SJCRH30 (cell line): ENCODE results near the gene MICALL1. TPM values are rescaled to one million over a fixed set of nuclear protein-coding genes. Genes with fewer than 3 reads are reported as not detected.

Source experiments
- DNase-seq, 2 experiments: peaks; one replicate each; pipeline ENCODE4 v3.0.0-alpha.2; 2015 to 2020
- H3K27ac ChIP-seq: fragments of 250-450 bp; sonication (Bioruptor Pico); 2 replicates; pipeline ENCODE4 v1.5.1; 2020; ENCODE audit warnings: mild to moderate bottlenecking, moderate library complexity
- H3K27me3 ChIP-seq: fragments of 250-450 bp; sonication (Bioruptor Pico); 2 replicates; pipeline ENCODE4 v1.5.1; 2020; ENCODE audit warnings: mild to moderate bottlenecking, moderate library complexity
- H3K36me3 ChIP-seq: fragments of 250-450 bp; sonication (Bioruptor Pico); 2 replicates; pipeline ENCODE4 v1.5.1; 2020; ENCODE audit warnings: mild to moderate bottlenecking, moderate library complexity
- H3K4me1 ChIP-seq: fragments of 250-450 bp; sonication (Bioruptor Pico); 2 replicates; pipeline ENCODE4 v1.5.1; 2020; ENCODE audit warnings: mild to moderate bottlenecking, moderate library complexity
- H3K4me3 ChIP-seq: fragments of 250-450 bp; sonication (Bioruptor Pico); 2 replicates; pipeline ENCODE4 v1.5.1; 2020; ENCODE audit warnings: mild to moderate bottlenecking, moderate library complexity
- H3K9me3 ChIP-seq: fragments of 250-450 bp; sonication (Bioruptor Pico); replicated peaks from 2 replicates; pipeline ENCODE4 v1.5.1; 2020; ENCODE audit warnings: mild to moderate bottlenecking, moderate library complexity
- total RNA-seq: library from RNA; depleted of rRNA; stranded (reverse); fragments of >200 nt; shearing (Covaris generic); gene quantifications from 2 replicates; pipeline ENCODE4 v1.2.3, GENCODE V29; 2014; rRNA removed

Gene MICALL1
- total RNA-seq, result 16.8 and 18.0 TPM in 2 replicates

- peaks cover 29% of the 10 kb centered on the region for H3K4me1 ChIP-seq
- peak; percentile 70 to 73 for DNase-seq
- no peaks in the 10 kb centered on the region for H3K36me3 ChIP-seq
- peak within 1 kb of the TSS; percentile 68 for H3K4me3 ChIP-seq
- H3K27me3 ChIP-seq, result no peaks in the 10 kb centered on the region
- H3K9me3 ChIP-seq, result no peaks in the 10 kb centered on the region
- H3K27ac ChIP-seq, result peak within 1 kb of the TSS; percentile 92
These were observed at the start of gene MICALL1 for GRCh38 chr22:37905534-37906363. TSS of gene MICALL1 (plus strand) at chr22:37906297. CDS start at chr22:37906423, 126 bp downstream.

- H3K4me3 ChIP-seq, result no peak overlapping the region
- H3K27ac ChIP-seq, result peak overlapping the region; percentile 62
- no peak for DNase-seq
- H3K9me3 ChIP-seq, result no peaks in the 10 kb centered on the region
- H3K36me3 ChIP-seq, result peaks cover 84% of the 10 kb centered on the region
- peaks cover 15% of the 10 kb centered on the region for H3K4me1 ChIP-seq
- H3K27me3 ChIP-seq, result no peaks in the 10 kb centered on the region
These were observed 45.2 kb upstream of the MICALL1 start for GRCh38 chr22:37860796-37861421.

- no peak overlapping the region for H3K4me3 ChIP-seq
- no peak for DNase-seq
- H3K4me1 ChIP-seq, result peaks cover 15% of the 10 kb centered on the region
- 0 out of 2 replicates have a peak overlapping the region, but pooled peaks have one; percentile 2 for H3K27ac ChIP-seq
- H3K9me3 ChIP-seq, result no peaks in the 10 kb centered on the region
- peaks cover 85% of the 10 kb centered on the region for H3K36me3 ChIP-seq
- no peaks in the 10 kb centered on the region for H3K27me3 ChIP-seq
These were observed 43.3 kb upstream of the MICALL1 start for GRCh38 chr22:37862570-37863325.

GRCh38 chr22:37865510-37865909 is 40.6 kb upstream of the MICALL1 start:
- H3K4me3 ChIP-seq, result no peak overlapping the region
- peaks cover 5% of the 10 kb centered on the region; the same call in 1 of the 2 replicates for H3K4me1 ChIP-seq
- H3K27me3 ChIP-seq, result no peaks in the 10 kb centered on the region
- no peak overlapping the region for H3K27ac ChIP-seq
- H3K36me3 ChIP-seq, result peaks cover 80% of the 10 kb centered on the region
- no peak for DNase-seq
- H3K9me3 ChIP-seq, result no peaks in the 10 kb centered on the region

GRCh38 chr22:37870273-37870672 is 35.8 kb upstream of the MICALL1 start:
- no peak overlapping the region for H3K27ac ChIP-seq
- H3K27me3 ChIP-seq, result no peaks in the 10 kb centered on the region
- H3K9me3 ChIP-seq, result no peaks in the 10 kb centered on the region
- no peak for DNase-seq
- no peak overlapping the region for H3K4me3 ChIP-seq
- H3K36me3 ChIP-seq, result peaks cover 76% of the 10 kb centered on the region
- no peaks in the 10 kb centered on the region for H3K4me1 ChIP-seq

- Histone ChIP-seq H3K27ac (no peak overlapping the region), H3K4me1 (no peaks in the 10 kb centered on the region), H3K9me3 (no peaks in the 10 kb centered on the region), H3K27me3 (no peaks in the 10 kb centered on the region), H3K36me3 (peaks cover 73% of the 10 kb centered on the region), H3K4me3 (no peak overlapping the region)
- DNase-seq, result no peak
These were observed 25.2 kb upstream of the MICALL1 start for GRCh38 chr22:37880668-37881440.

- peaks cover 74% of the 10 kb centered on the region for H3K36me3 ChIP-seq
- no peaks in the 10 kb centered on the region for H3K27me3 ChIP-seq
- no peak overlapping the region for H3K27ac ChIP-seq
- H3K4me3 ChIP-seq, result no peak overlapping the region
- no peak for DNase-seq
- no peaks in the 10 kb centered on the region for H3K4me1 ChIP-seq
- H3K9me3 ChIP-seq, result no peaks in the 10 kb centered on the region
These were observed 21.7 kb upstream of the MICALL1 start for GRCh38 chr22:37884420-37884819.

GRCh38 chr22:37887584-37888378 is 18.3 kb upstream of the MICALL1 start:
- Histone ChIP-seq H3K9me3 (no peaks in the 10 kb centered on the region), H3K4me3 (no peak overlapping the region), H3K27ac (no peak overlapping the region), H3K36me3 (peaks cover 57% of the 10 kb centered on the region), H3K4me1 (no peaks in the 10 kb centered on the region), H3K27me3 (no peaks in the 10 kb centered on the region)
- DNase-seq, result no peak

GRCh38 chr22:37891926-37892325 is 14.2 kb upstream of the MICALL1 start:
- H3K27me3 ChIP-seq, result no peaks in the 10 kb centered on the region
- H3K27ac ChIP-seq, result no peak overlapping the region
- peaks cover 35% of the 10 kb centered on the region for H3K36me3 ChIP-seq
- DNase-seq, result no peak
- H3K4me3 ChIP-seq, result no peak overlapping the region
- H3K9me3 ChIP-seq, result no peaks in the 10 kb centered on the region
- H3K4me1 ChIP-seq, result no peaks in the 10 kb centered on the region

- no peak for DNase-seq
- H3K4me1 ChIP-seq, result no peaks in the 10 kb centered on the region
- H3K4me3 ChIP-seq, result no peak overlapping the region
- no peaks in the 10 kb centered on the region for H3K9me3 ChIP-seq
- no peak overlapping the region for H3K27ac ChIP-seq
- H3K27me3 ChIP-seq, result no peaks in the 10 kb centered on the region
- peaks cover 33% of the 10 kb centered on the region for H3K36me3 ChIP-seq
These were observed 13.3 kb upstream of the MICALL1 start for GRCh38 chr22:37892566-37893335.

GRCh38 chr22:37893583-37893983 is 12.5 kb upstream of the MICALL1 start:
- Histone ChIP-seq H3K36me3 (peaks cover 24% of the 10 kb centered on the region), H3K4me3 (no peak overlapping the region), H3K27ac (no peak overlapping the region), H3K27me3 (no peaks in the 10 kb centered on the region), H3K9me3 (no peaks in the 10 kb centered on the region), H3K4me1 (peaks cover 7% of the 10 kb centered on the region)
- DNase-seq, result no peak

GRCh38 chr22:37894939-37895670 is 11.0 kb upstream of the MICALL1 start:
- H3K4me3 ChIP-seq, result no peak overlapping the region
- no peaks in the 10 kb centered on the region for H3K27me3 ChIP-seq
- H3K9me3 ChIP-seq, result no peaks in the 10 kb centered on the region
- DNase-seq, result no peak
- peaks cover 9% of the 10 kb centered on the region for H3K36me3 ChIP-seq
- no peak overlapping the region for H3K27ac ChIP-seq
- peaks cover 14% of the 10 kb centered on the region for H3K4me1 ChIP-seq
